ENCODE measurements around the gene THSD8. TPM values are rescaled to one million over a fixed set of nuclear protein-coding genes. Genes with fewer than 3 reads are reported as not detected.

The THSD8 gene
- total RNA-seq, 2 experiments from 2014 or later: 31.1 to 36.2 TPM

GRCh38 chr19:12837225-12837624 lies 35.4 kb downstream of the THSD8 start:
- DNase-seq: peak; percentile 48
- Mint-ChIP-seq H3K27me3 (peaks cover 77% of the 10 kb centered on the region), H3K4me3 (no peak overlapping the region), H3K4me1 (ENCODE audit: low read depth) (peaks cover 42% of the 10 kb centered on the region), H3K36me3 (ENCODE audit: low read depth) (no peaks in the 10 kb centered on the region), H3K27ac (no peak overlapping the region), H3K9me3 (no peaks in the 10 kb centered on the region)
- no peak for TF ChIP-seq CTCF (IDR thresholded peaks at IDR 0.05)
- ChIA-PET POLR2A (interaction anchor here (0.7 kb wide), 1 partner anchor 15 kb away, joined by 3 read pairs; no protein-coding TSS in a partner anchor), CTCF (interaction anchor here (0.8 to 2.2 kb wide), 12 partner anchors 9 to 93 kb away, joined by 3 to 13 read pairs (median 4); partner anchors contain the start of gene GCDH)
- ATAC-seq: no peak
- intact Hi-C loops (cut with micrococcal nuclease): no loop called here

- peak; percentile 65 for DNase-seq
- peak; percentile 62 for TF ChIP-seq CTCF (IDR thresholded peaks at IDR 0.05)
- H3K9me3 Mint-ChIP-seq: no peaks in the 10 kb centered on the region
- peaks cover 36% of the 10 kb centered on the region for H3K4me1 Mint-ChIP-seq (ENCODE audit: low read depth)
- H3K36me3 Mint-ChIP-seq (ENCODE audit: low read depth): no peaks in the 10 kb centered on the region
- ChIA-PET POLR2A (no interaction called here), CTCF (interaction anchor here (1.5 to 2.2 kb wide), 5 partner anchors 9 to 78 kb away, joined by 3 to 13 read pairs (median 3); partner anchors contain the start of gene GCDH)
- H3K27me3 Mint-ChIP-seq: peaks cover 76% of the 10 kb centered on the region
- H3K4me3 Mint-ChIP-seq: peak within 1 kb of the TSS; percentile 57
- H3K27ac Mint-ChIP-seq: no peak within 1 kb of the TSS
- ATAC-seq: peak; percentile 62
- intact Hi-C loops (cut with micrococcal nuclease): no loop called here
Observed at GRCh38 chr19:12838182-12838885, 36.5 kb downstream of the THSD8 start, which contains the start of gene MAST1. TSS of gene MAST1 (plus strand) at chr19:12838515. CDS start at chr19:12838573, 58 bp downstream.

- ChIA-PET POLR2A (no interaction called here), CTCF (no interaction called here)
- DNase-seq (peak; percentile 59), ATAC-seq (peak; percentile 32)
- no peak for TF ChIP-seq CTCF (IDR thresholded peaks at IDR 0.05)
- Mint-ChIP-seq H3K4me1 (ENCODE audit: low read depth) (peaks cover 35% of the 10 kb centered on the region), H3K4me3 (peak overlapping the region; percentile 57), H3K9me3 (no peaks in the 10 kb centered on the region), H3K27me3 (peaks cover 77% of the 10 kb centered on the region), H3K27ac (no peak overlapping the region), H3K36me3 (ENCODE audit: low read depth) (no peaks in the 10 kb centered on the region)
- intact Hi-C loops (cut with micrococcal nuclease): no loop called here
Observed at GRCh38 chr19:12838886-12839756, 37.3 kb downstream of the THSD8 start.

- Mint-ChIP-seq H3K4me3 (no peak overlapping the region), H3K27me3 (peaks cover 70% of the 10 kb centered on the region), H3K4me1 (ENCODE audit: low read depth) (peaks cover 28% of the 10 kb centered on the region), H3K36me3 (ENCODE audit: low read depth) (no peaks in the 10 kb centered on the region), H3K27ac (no peak overlapping the region), H3K9me3 (no peaks in the 10 kb centered on the region)
- ChIA-PET CTCF (no interaction called here), POLR2A (no interaction called here)
- TF ChIP-seq CTCF (IDR thresholded peaks at IDR 0.05): no peak
- intact Hi-C loops (cut with micrococcal nuclease): no loop called here
- DNase-seq (peak; percentile 81), ATAC-seq (peak; percentile 68)
Observed at GRCh38 chr19:12840091-12841079, 38.5 kb downstream of the THSD8 start.

All from activated CD8-positive, alpha-beta T cell treated with anti-CD3 and anti-CD28 coated beads for 36 hours (primary cell).